H1 (cell line): Measurements from ENCODE around the gene TMEM235. TPM values are rescaled to one million over a fixed set of nuclear protein-coding genes. Genes with fewer than 3 reads are reported as not detected.

Experiments
- CTCF ChIA-PET: fragments of 300-600 bp; sonication (Branson Sonifier 250); formaldehyde crosslinking; loops from one replicate; lab custom pipeline; 2021; ENCODE audit not compliant: partially characterized antibody; lab: Charles Lee
- POLR2A ChIA-PET: fragments of 300-600 bp; sonication (Branson Sonifier 250); formaldehyde crosslinking; loops from one replicate; lab custom pipeline; 2021; ENCODE audit warnings: inconsistent platforms; ENCODE audit not compliant: partially characterized antibody; lab: Charles Lee
- DNase-seq, 2 experiments: peaks; one replicate each; pipeline versions ENCODE4 v3.0.0 to v3.0.0-alpha.2; 2010 to 2022; ENCODE audit warnings: low spot score in 2 of 2, low read depth in 1 of 2, mixed read lengths in 1 of 2
- FAIRE-seq: peaks from 2 replicates; lab custom pipeline; 2011; peaks lifted over from hg19 to GRCh38; lab: Jason Lieb, UNC
- H2AFZ ChIP-seq: 2 replicates; pipeline ENCODE4 v1.8.1; 2012; ENCODE audit warnings: low read length, inconsistent platforms
- H2AK5ac ChIP-seq: 2 replicates; pipeline ENCODE4 v1.6.1; 2013; ENCODE audit warnings: low read depth, low read length
- H2BK120ac ChIP-seq: replicated peaks from 2 replicates; pipeline ENCODE3; 2013; ENCODE audit warnings: low read depth, low read length, inconsistent platforms
- H2BK12ac ChIP-seq: 2 replicates; pipeline ENCODE4 v1.6.1; 2013; ENCODE audit warnings: low read depth, low read length
- H2BK15ac ChIP-seq: 2 replicates; pipeline ENCODE4 v1.6.1; 2013; ENCODE audit warnings: low read length
- H2BK20ac ChIP-seq: 2 replicates; pipeline ENCODE4 v1.6.1; 2013; ENCODE audit warnings: low read length
- H2BK5ac ChIP-seq: 2 replicates; pipeline ENCODE4 v1.6.1; 2013; ENCODE audit warnings: low read depth, low read length
- H3K14ac ChIP-seq: 2 replicates; pipeline ENCODE4 v1.6.1; 2013; ENCODE audit warnings: inconsistent platforms; ENCODE audit not compliant: insufficient read length
- H3K18ac ChIP-seq: 2 replicates; pipeline ENCODE4 v1.6.1; 2013; ENCODE audit warnings: low read length; ENCODE audit errors: extremely low read depth
- H3K23ac ChIP-seq: 2 replicates; pipeline ENCODE4 v1.6.1; 2013; ENCODE audit warnings: inconsistent platforms; ENCODE audit not compliant: insufficient read length
- H3K23me2 ChIP-seq: 2 replicates; pipeline ENCODE4 v1.6.1; 2013; ENCODE audit warnings: low read depth, low read length
- H3K27ac ChIP-seq: 2 replicates; pipeline ENCODE4 v1.6.1; 2011; ENCODE audit warnings: low read depth, low read length, inconsistent platforms
- H3K27me3 ChIP-seq, 4 experiments: replicated peaks in 1 of 4; 1 replicate in 1 of 4; 2 replicates in 3 of 4; pipeline versions ENCODE4 v1.6.1 to v1.8.1; 2011 to 2013; ENCODE audit warnings: low read length in 3 of 4, mild to moderate bottlenecking in 3 of 4, inconsistent platforms in 2 of 4, mixed read lengths in 2 of 4, moderate library complexity in 1 of 4; ENCODE audit not compliant: control insufficient read depth in 3 of 4, insufficient read depth in 3 of 4; ENCODE audit errors: extremely low read depth in 1 of 4
- H3K36me3 ChIP-seq, 4 experiments: 2 replicates each; pipeline versions ENCODE4 v1.6.1 to v1.8.1; 2011 to 2013; ENCODE audit warnings: mild to moderate bottlenecking in 4 of 4, low read length in 3 of 4, moderate library complexity in 2 of 4, control low read depth in 1 of 4, inconsistent platforms in 1 of 4; ENCODE audit not compliant: insufficient read depth in 4 of 4, control insufficient read depth in 2 of 4
- H3K4ac ChIP-seq: replicated peaks from 2 replicates; pipeline ENCODE3; 2013; ENCODE audit warnings: low read length, low read depth, mixed read lengths, inconsistent platforms; ENCODE audit not compliant: insufficient read length
- H3K4me1 ChIP-seq, 4 experiments: replicated peaks in 1 of 4; 1 replicate in 1 of 4; 2 replicates in 3 of 4; pipeline versions ENCODE4 v1.6.1 to v1.8.1; 2011 to 2013; ENCODE audit warnings: low read length in 3 of 4, inconsistent platforms in 2 of 4, mixed read lengths in 1 of 4; ENCODE audit not compliant: insufficient read depth in 4 of 4, control insufficient read depth in 3 of 4
- H3K4me2 ChIP-seq, 2 experiments: 2 replicates each; pipeline versions ENCODE4 v1.6.1 to v1.8.1; 2011 to 2013; ENCODE audit warnings: low read depth in 2 of 2, low read length in 2 of 2, control low read depth in 1 of 2, inconsistent platforms in 1 of 2, mild to moderate bottlenecking in 1 of 2; ENCODE audit not compliant: insufficient read depth in 1 of 2
- H3K4me3 ChIP-seq, 4 experiments: fragments of 200-600, 300-600 bp in 1 of 4; sonication (generic), shearing (Covaris generic), sonication (Bioruptor Twin) in 1 of 4; 2 replicates each; pipeline versions ENCODE4 v1.5.1 to v1.8.1; 2011 to 2016; ENCODE audit warnings: low read length in 4 of 4, low read depth in 3 of 4, control low read depth in 2 of 4, inconsistent platforms in 2 of 4, mild to moderate bottlenecking in 2 of 4, mixed read lengths in 1 of 4, moderate library complexity in 1 of 4; ENCODE audit not compliant: insufficient read depth in 2 of 4; ENCODE audit errors: extremely low read depth in 1 of 4
- H3K56ac ChIP-seq: replicated peaks from 2 replicates; pipeline ENCODE3; 2013; ENCODE audit warnings: low read depth, mild to moderate bottlenecking, mixed read lengths, low read length, inconsistent platforms; ENCODE audit not compliant: insufficient read length
- H3K79me1 ChIP-seq: 2 replicates; pipeline ENCODE4 v1.6.1; 2013; ENCODE audit warnings: low read depth, low read length, control low read depth
- H3K79me2 ChIP-seq, 2 experiments: 2 replicates each; pipeline versions ENCODE4 v1.6.1 to v1.8.1; 2012 to 2013; ENCODE audit warnings: low read length in 2 of 2, mild to moderate bottlenecking in 2 of 2, inconsistent platforms in 1 of 2; ENCODE audit not compliant: insufficient read depth in 2 of 2, control insufficient read depth in 1 of 2
- H3K9ac ChIP-seq, 4 experiments: replicated peaks in 1 of 4; 1 replicate in 1 of 4; 2 replicates in 3 of 4; pipeline versions ENCODE4 v1.6.1 to v1.8.1; 2011 to 2013; ENCODE audit warnings: low read depth in 3 of 4, low read length in 3 of 4, control low read depth in 2 of 4, mild to moderate bottlenecking in 2 of 4, moderate library complexity in 2 of 4, inconsistent platforms in 1 of 4; ENCODE audit errors: extremely low read depth in 1 of 4
- H3K9me3 ChIP-seq, 2 experiments: 2 replicates each; pipeline versions ENCODE4 v1.6.1 to v1.8.1; 2012 to 2013; ENCODE audit warnings: mild to moderate bottlenecking in 2 of 2, moderate library complexity in 2 of 2, control low read depth in 1 of 2, inconsistent platforms in 1 of 2, low read depth in 1 of 2, low read length in 1 of 2, mixed read lengths in 1 of 2; ENCODE audit not compliant: insufficient read depth in 2 of 2
- H4K20me1 ChIP-seq, 2 experiments: replicated peaks in 1 of 2; 2 replicates each; pipeline versions ENCODE3 to v1.8.1; 2011 to 2013; ENCODE audit warnings: inconsistent platforms in 2 of 2, low read length in 2 of 2, mild to moderate bottlenecking in 1 of 2; ENCODE audit not compliant: insufficient read depth in 2 of 2, control insufficient read depth in 1 of 2
- H4K5ac ChIP-seq: 2 replicates; pipeline ENCODE4 v1.6.1; 2013; ENCODE audit warnings: low read length, low read depth, mixed read lengths, inconsistent platforms; ENCODE audit not compliant: insufficient read length
- H4K8ac ChIP-seq: 2 replicates; pipeline ENCODE4 v1.8.0; 2013; ENCODE audit warnings: mild to moderate bottlenecking, moderate library complexity, low read length, inconsistent platforms; ENCODE audit not compliant: insufficient read depth; ENCODE audit errors: extremely low read depth
- H4K91ac ChIP-seq: replicated peaks from 2 replicates; pipeline ENCODE3; 2013; ENCODE audit warnings: low read length, mixed read lengths, inconsistent platforms; ENCODE audit not compliant: insufficient read length
- SIX5 ChIP-seq: IDR thresholded peaks from 2 replicates; pipeline ENCODE4 v1.6.1; 2011; ENCODE audit warnings: mild to moderate bottlenecking, low read depth, low read length
- SRF ChIP-seq: IDR thresholded peaks from 2 replicates; pipeline ENCODE4 v1.6.1; 2011; ENCODE audit warnings: mild to moderate bottlenecking, low read depth, low read length, moderate library complexity
- WGBS, 2 experiments: shearing (Covaris generic) in 1 of 2; methylation state at CpG; one replicate each; pipeline versions ENCODE4 v1.1.6 to v1.1.7; 2013 to 2015; ENCODE audit warnings: low lambda C conversion rate in 2 of 2, mixed read lengths in 2 of 2, inconsistent platforms in 1 of 2, low coverage in 1 of 2, missing lambda C conversion rate in 1 of 2; ENCODE audit not compliant: insufficient replicate concordance in 2 of 2, insufficient coverage in 1 of 2, insufficient read length in 1 of 2; ENCODE audit errors: extremely low coverage in 1 of 2, missing lambda C conversion rate in 1 of 2; 5-methylcytosine and 5-hydroxymethylcytosine counted together
- polyA plus RNA-seq, 7 experiments: library from polyadenylated mRNA; depleted of rRNA in 3 of 7; stranded (reverse) in 5 of 7; unstranded in 2 of 7; fragments of >200 nt in 5 of 7; fragments of 200-250 nt in 2 of 7; gene quantifications; 1 replicate in 5 of 7; 2 replicates in 1 of 7; 4 replicates in 1 of 7; pipeline versions ENCODE4 v1.2.1 to v1.2.3, GENCODE V29; 2011 to 2013; ENCODE audit warnings: missing spikeins in 2 of 7, mixed read lengths in 2 of 7
- total RNA-seq: library from RNA; stranded (reverse); fragmentation: NEBNext Ultra II Directional; extraction: Animal tissue kit (Norgen Biotek cat#: 25700); gene quantifications from 2 replicates; pipeline ENCODE4 v1.2.1, GENCODE V29; 2021

TMEM235 gene
- total and polyA plus RNA-seq, 2 of the 8 experiments (the other 6 are each of a cell fraction or from before 2014, with no cell fraction given), result 0.05 to 0.15 TPM

GRCh38 chr17:78248051-78248914, 16.9 kb downstream of the TMEM235 start:
- Histone ChIP-seq H3K4ac (peak overlapping the region; percentile 83), H3K9me3 (no peaks in the 10 kb centered on the region), H3K4me2 (no peak overlapping the region), H3K79me2 (no peaks in the 10 kb centered on the region), H2BK120ac (no peak overlapping the region), H3K4me3 (no peak overlapping the region), H3K4me1 (peaks cover 0 to 18% (median 11%) of the 10 kb centered on the region in 4 experiments; a peak in 5 of 7 replicates), H2BK15ac (peak overlapping the region; percentile 95), H4K20me1 (no peaks in the 10 kb centered on the region), H2AK5ac (peak overlapping the region; percentile 89; the same call in 1 of the 2 replicates), H3K27ac (no peak overlapping the region), H3K36me3 (no peaks in the 10 kb centered on the region), H4K5ac (no peak overlapping the region), H2BK12ac (peak overlapping the region; percentile 71; the same call in 1 of the 2 replicates), H3K79me1 (no peaks in the 10 kb centered on the region), H4K8ac (peak overlapping the region; percentile 73; the same call in 1 of the 2 replicates), H2BK20ac (peak overlapping the region; percentile 72; the same call in 1 of the 2 replicates), H3K18ac (no peak overlapping the region), H4K91ac (peak overlapping the region; percentile 76), H3K23ac (no peak overlapping the region), H3K56ac (no peak overlapping the region), H3K27me3 (no peaks in the 10 kb centered on the region), H3K9ac (no peak overlapping the region), H2AFZ (no peak overlapping the region), H3K23me2 (no peaks in the 10 kb centered on the region; the same call in 1 of the 2 replicates), H3K14ac (no peak overlapping the region), H2BK5ac (peak overlapping the region; percentile 80; the same call in 1 of the 2 replicates)
- DNase-seq (no peak), FAIRE-seq (no peak)
- ChIA-PET CTCF (interaction anchor here (0.5 to 5.6 kb wide), 12 partner anchors 10 to 198 kb away, joined by 3 to 53 read pairs (median 6); no protein-coding TSS in a partner anchor), POLR2A (interaction anchor here (1.0 to 1.5 kb wide), 2 partner anchors 16 to 61 kb away, joined by 3 to 4 read pairs; partner anchors contain the start of genes AFMID and TK1)
- WGBS, 2 experiments, result 94% methylated on average over 23 of the region's 30 CpGs; no CpG with 5 or more reads in 1 of the 2 experiments
- no peak for TF ChIP-seq SIX5
- no peak for TF ChIP-seq SRF
